Keratinocyte (primary cell): ENCODE results near the gene SLC9A2. TPM values are rescaled to one million over a fixed set of nuclear protein-coding genes. Genes with fewer than 3 reads are reported as not detected.

Experiments used
- DNase-seq: peaks from one replicate; pipeline ENCODE4 v3.0.0-alpha.2; 2011; ENCODE audit warnings: low read depth, missing footprints, low spot score
- FAIRE-seq: peaks from 2 replicates; lab custom pipeline; 2011; peaks lifted over from hg19 to GRCh38; lab: Jason Lieb, UNC
- H2AFZ ChIP-seq: 2 replicates; pipeline ENCODE4 v1.6.0; 2012; ENCODE audit warnings: low read length, control low read depth, inconsistent platforms; ENCODE audit not compliant: control insufficient read depth
- H3K27ac ChIP-seq: 2 replicates; pipeline ENCODE4 v1.5.1; 2011; ENCODE audit warnings: low read length; ENCODE audit not compliant: control insufficient read depth, insufficient read depth
- H3K27me3 ChIP-seq: 3 replicates; pipeline ENCODE4 v1.6.0; 2011; ENCODE audit warnings: low read length; ENCODE audit not compliant: control insufficient read depth, insufficient read depth; ENCODE audit errors: extremely low read depth
- H3K36me3 ChIP-seq, 2 experiments: 2 replicates in 1 of 2; 3 replicates in 1 of 2; pipeline ENCODE4 v1.5.1; 2011; ENCODE audit warnings: low read length in 2 of 2, mild to moderate bottlenecking in 1 of 2; ENCODE audit not compliant: control insufficient read depth in 2 of 2, insufficient read depth in 2 of 2; ENCODE audit errors: extremely low read depth in 1 of 2
- H3K4me1 ChIP-seq: 3 replicates; pipeline ENCODE4 v1.5.1; 2011; ENCODE audit warnings: low read length; ENCODE audit not compliant: control insufficient read depth, insufficient read depth; ENCODE audit errors: extremely low read depth
- H3K4me2 ChIP-seq: 3 replicates; pipeline ENCODE4 v1.6.0; 2011; ENCODE audit warnings: low read depth, low read length; ENCODE audit not compliant: control insufficient read depth, insufficient read depth; ENCODE audit errors: extremely low read depth
- H3K4me3 ChIP-seq, 3 experiments: fragments of 200-600 bp in 1 of 3; sonication (generic) in 1 of 3; 2 replicates in 2 of 3; 3 replicates in 1 of 3; pipeline ENCODE4 v1.5.1; 2011 to 2016; ENCODE audit warnings: low read length in 3 of 3, mild to moderate bottlenecking in 3 of 3, control low read depth in 2 of 3, inconsistent platforms in 1 of 3, low read depth in 1 of 3, mixed read lengths in 1 of 3, mixed run types in 1 of 3, moderate library complexity in 1 of 3; ENCODE audit not compliant: control insufficient read depth in 2 of 3, insufficient read depth in 2 of 3; ENCODE audit errors: extremely low read depth in 1 of 3
- H3K79me2 ChIP-seq: 2 replicates; pipeline ENCODE4 v1.6.0; 2012; ENCODE audit warnings: low read length; ENCODE audit not compliant: control insufficient read depth, insufficient read depth
- H3K9ac ChIP-seq: 3 replicates; pipeline ENCODE4 v1.6.0; 2011; ENCODE audit warnings: low read length; ENCODE audit not compliant: control insufficient read depth, insufficient read depth; ENCODE audit errors: extremely low read depth
- H3K9me1 ChIP-seq: 3 replicates; pipeline ENCODE4 v1.6.0; 2011; ENCODE audit warnings: low read length; ENCODE audit not compliant: control insufficient read depth, insufficient read depth; ENCODE audit errors: extremely low read depth
- H3K9me3 ChIP-seq: 2 replicates; pipeline ENCODE4 v1.5.1; 2012; ENCODE audit warnings: low read depth, low read length; ENCODE audit not compliant: control insufficient read depth
- H4K20me1 ChIP-seq: 3 replicates; pipeline ENCODE4 v1.6.0; 2011; ENCODE audit warnings: low read length; ENCODE audit not compliant: control insufficient read depth, insufficient read depth; ENCODE audit errors: extremely low read depth
- CTCF ChIP-seq, 3 experiments: IDR thresholded peaks in 1 of 3; conservative IDR thresholded peaks in 1 of 3; optimal IDR thresholded peaks in 1 of 3; 2 replicates in 2 of 3; 3 replicates in 1 of 3; pipeline versions ENCODE3 to v1.5.1; 2011; ENCODE audit warnings: low read length in 3 of 3, mild to moderate bottlenecking in 3 of 3, moderate library complexity in 2 of 3, control low read depth in 1 of 3, inconsistent platforms in 1 of 3; ENCODE audit not compliant: insufficient read depth in 2 of 3; ENCODE audit errors: extremely low read depth in 1 of 3
- EZH2 ChIP-seq: IDR thresholded peaks from one replicate; pipeline ENCODE4 v1.6.1; 2012; ENCODE audit warnings: inconsistent platforms, mild to moderate bottlenecking, low read length, moderate library complexity
- dilution Hi-C: fragments of 300-500 bp; cut with MboI; formaldehyde crosslinking; loops from one replicate; pipeline ENCODE4 v1.7.0; 2020; ENCODE audit warnings: low sequenced_read_pairs; ENCODE audit not compliant: extremely low pct_ligation_motif_present
- polyA plus RNA-seq, 5 experiments: library from polyadenylated mRNA; depleted of rRNA in 3 of 5; stranded (reverse) in 3 of 5; stranded (forward) in 1 of 5; unstranded in 1 of 5; fragments of >200 nt; gene quantifications; 1 replicate in 1 of 5; 2 replicates in 3 of 5; 3 replicates in 1 of 5; pipeline versions ENCODE4 v1.2.1 to v1.2.3, GENCODE V29; 2011 to 2012; ENCODE audit warnings: missing spikeins in 2 of 5, low read depth in 1 of 5, low replicate concordance in 1 of 5

SLC9A2 gene
- polyA plus RNA-seq, 1 donor (not counting 4 experiments of a cell fraction or from before 2014, with no cell fraction given): 0.13 TPM

- peaks cover 13% of the 10 kb centered on the region for H3K4me1 ChIP-seq
- no peak overlapping the region for H3K27ac ChIP-seq
- TF ChIP-seq EZH2 (no peak), CTCF (optimal IDR thresholded peaks at IDR 0.05 in 1 of 3, IDR thresholded peaks at IDR 0.05 in 1 of 3, conservative IDR thresholded peaks at IDR 0.05 in 1 of 3; ENCODE audit: extremely low read depth in 1 of 3, insufficient read depth in 2 of 3, low read length in 3 of 3) (no peak)
- no peak overlapping the region for H3K4me3 ChIP-seq
- H3K79me2 ChIP-seq: no peaks in the 10 kb centered on the region
- DNase-seq (no peak), FAIRE-seq (peak; percentile 36)
- dilution Hi-C loops: no loop called here
- H3K9me3 ChIP-seq: no peaks in the 10 kb centered on the region
- no peaks in the 10 kb centered on the region for H3K27me3 ChIP-seq
- H2AFZ ChIP-seq: no peak overlapping the region
- H3K9me1 ChIP-seq: no peaks in the 10 kb centered on the region
- H3K36me3 ChIP-seq: no peaks in the 10 kb centered on the region
- no peak overlapping the region for H3K4me2 ChIP-seq
- H3K9ac ChIP-seq: no peak overlapping the region
- no peaks in the 10 kb centered on the region for H4K20me1 ChIP-seq
Measured at GRCh38 chr2:102663381-102663780, 44.0 kb downstream of the SLC9A2 start.

GRCh38 chr2:102664471-102664909 lies 45.1 kb downstream of the SLC9A2 start:
- Histone ChIP-seq H3K4me2 (no peak overlapping the region), H3K4me1 (peaks cover 13% of the 10 kb centered on the region), H4K20me1 (no peaks in the 10 kb centered on the region), H2AFZ (no peak overlapping the region), H3K27ac (peak overlapping the region; percentile 11), H3K9me3 (no peaks in the 10 kb centered on the region), H3K27me3 (no peaks in the 10 kb centered on the region), H3K9ac (no peak overlapping the region), H3K36me3 (no peaks in the 10 kb centered on the region), H3K4me3 (no peak overlapping the region), H3K9me1 (no peaks in the 10 kb centered on the region), H3K79me2 (no peaks in the 10 kb centered on the region)
- peak; percentile 96 for DNase-seq
- no peak for TF ChIP-seq CTCF (optimal IDR thresholded peaks at IDR 0.05 in 1 of 3, IDR thresholded peaks at IDR 0.05 in 1 of 3, conservative IDR thresholded peaks at IDR 0.05 in 1 of 3; ENCODE audit: extremely low read depth in 1 of 3, insufficient read depth in 2 of 3, low read length in 3 of 3)
- FAIRE-seq: peak; percentile 98
- dilution Hi-C loops: no loop called here
